Astrocyte of the spinal cord (primary cell): Measurements from ENCODE around the gene ITGA11.

ENCODE experiments used
- DNase-seq: peaks from one replicate; pipeline ENCODE4 v3.0.0; 2011; ENCODE audit warnings: low read depth, low spot score
- H3K4me3 ChIP-seq: 2 replicates; pipeline ENCODE4 v1.5.1; 2011; ENCODE audit warnings: low read depth, mild to moderate bottlenecking, low read length, moderate library complexity
- CTCF ChIP-seq: IDR thresholded peaks from 2 replicates; pipeline ENCODE4 v1.5.1; 2012; ENCODE audit warnings: low read depth, mild to moderate bottlenecking, low read length, inconsistent platforms
- in situ Hi-C: cut with HindIII; loops from 2 replicates; pipeline ENCODE4 v1.10.0; 2017; ENCODE audit warnings: low sequenced_read_pairs

Gene ITGA11

GRCh38 chr15:68256675-68257450 is 175.1 kb downstream of the ITGA11 start:
- H3K4me3 ChIP-seq, result peak overlapping the region; percentile 50
- DNase-seq, result peak; percentile 75
- in situ Hi-C loops, result no loop called here
- TF ChIP-seq CTCF, result no peak

GRCh38 chr15:68252925-68253534 is 178.9 kb downstream of the ITGA11 start:
- no peak overlapping the region for H3K4me3 ChIP-seq
- TF ChIP-seq CTCF, result peak; percentile 85
- peak; percentile 84 for DNase-seq
- in situ Hi-C loops, result no loop called here

GRCh38 chr15:68249058-68249713 is 182.8 kb downstream of the ITGA11 start:
- no peak for TF ChIP-seq CTCF
- in situ Hi-C loops, result no loop called here
- H3K4me3 ChIP-seq, result no peak overlapping the region
- DNase-seq, result no peak
